Parathyroid adenoma (tissue), 2 donors: ENCODE data around the gene IMPG2.

Experiments used
- H2AFZ ChIP-seq: fragments of 300-600 bp; sonication (generic); one replicate; pipeline ENCODE4 v1.7.0; 2017; ENCODE audit warnings: antibody characterized with exemption, mild to moderate bottlenecking
- H3K27ac ChIP-seq: fragments of 300-600 bp; sonication (generic); one replicate; pipeline ENCODE4 v1.7.0; 2017
- H3K27me3 ChIP-seq: fragments of 300-600 bp; sonication (generic); one replicate; pipeline ENCODE4 v1.7.0; 2017; ENCODE audit warnings: low read length; ENCODE audit not compliant: control insufficient read depth, insufficient read depth
- H3K36me3 ChIP-seq: fragments of 300-600 bp; sonication (generic); one replicate; pipeline ENCODE4 v1.7.0; 2017; ENCODE audit warnings: low read length; ENCODE audit not compliant: control insufficient read depth, insufficient read depth
- H3K4me1 ChIP-seq: fragments of 300-600 bp; sonication (generic); one replicate; pipeline ENCODE4 v1.7.0; 2017; ENCODE audit warnings: control low read depth
- H3K4me2 ChIP-seq: fragments of 300-600 bp; sonication (generic); one replicate; pipeline ENCODE4 v1.7.0; 2017; ENCODE audit warnings: low read length
- H3K4me3 ChIP-seq: fragments of 300-600 bp; sonication (generic); one replicate; pipeline ENCODE4 v1.7.0; 2017; ENCODE audit warnings: low read depth, low read length
- H3K79me2 ChIP-seq: fragments of 300-600 bp; sonication (generic); one replicate; pipeline ENCODE4 v1.7.0; 2017; ENCODE audit warnings: control low read depth
- H3K9ac ChIP-seq: fragments of 300-600 bp; sonication (generic); one replicate; pipeline ENCODE4 v1.7.0; 2017; ENCODE audit warnings: mild to moderate bottlenecking
- H3K9me3 ChIP-seq: fragments of 300-600 bp; sonication (generic); one replicate; pipeline ENCODE4 v1.7.0; 2017; ENCODE audit warnings: low read length; ENCODE audit not compliant: control insufficient read depth
- TF ChIP-seq, protein P1 (sequence below): fragments of 300-600 bp; sonication (generic); IDR thresholded peaks from one replicate; pipeline ENCODE4 v1.7.0; 2017; ENCODE audit warnings: antibody characterized with exemption, mild to moderate bottlenecking
- donor health status: primary hyperparathyroidism.

Gene IMPG2

DNA sequence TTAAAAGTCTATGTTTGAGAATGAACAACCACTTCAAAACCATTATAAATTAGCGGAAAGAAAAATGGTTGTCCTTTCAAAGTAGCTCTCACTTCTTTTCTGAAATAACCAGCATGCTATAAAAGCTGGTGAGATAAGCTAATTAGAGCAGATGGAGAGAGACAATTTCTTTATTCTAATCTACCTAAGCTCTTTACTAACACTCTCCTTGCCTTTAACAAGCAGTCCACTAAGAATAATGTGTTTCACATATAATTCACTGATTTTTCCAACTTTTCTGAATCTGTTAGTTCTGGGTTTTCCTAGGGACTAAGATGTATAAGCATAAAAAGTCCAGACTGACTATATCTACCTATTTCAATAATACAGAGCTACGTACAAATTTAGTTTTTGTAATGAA lies at the start of gene IMPG2:
IMPG2 (minus strand) TSS at position 101 of the 400 bp plus-strand sequence. CDS start 203 bp downstream, outside the sequence.
- no peak within 1 kb of the TSS for H3K4me3 ChIP-seq
- no peak within 1 kb of the TSS for H3K27ac ChIP-seq
- TF ChIP-seq, protein P1, sequence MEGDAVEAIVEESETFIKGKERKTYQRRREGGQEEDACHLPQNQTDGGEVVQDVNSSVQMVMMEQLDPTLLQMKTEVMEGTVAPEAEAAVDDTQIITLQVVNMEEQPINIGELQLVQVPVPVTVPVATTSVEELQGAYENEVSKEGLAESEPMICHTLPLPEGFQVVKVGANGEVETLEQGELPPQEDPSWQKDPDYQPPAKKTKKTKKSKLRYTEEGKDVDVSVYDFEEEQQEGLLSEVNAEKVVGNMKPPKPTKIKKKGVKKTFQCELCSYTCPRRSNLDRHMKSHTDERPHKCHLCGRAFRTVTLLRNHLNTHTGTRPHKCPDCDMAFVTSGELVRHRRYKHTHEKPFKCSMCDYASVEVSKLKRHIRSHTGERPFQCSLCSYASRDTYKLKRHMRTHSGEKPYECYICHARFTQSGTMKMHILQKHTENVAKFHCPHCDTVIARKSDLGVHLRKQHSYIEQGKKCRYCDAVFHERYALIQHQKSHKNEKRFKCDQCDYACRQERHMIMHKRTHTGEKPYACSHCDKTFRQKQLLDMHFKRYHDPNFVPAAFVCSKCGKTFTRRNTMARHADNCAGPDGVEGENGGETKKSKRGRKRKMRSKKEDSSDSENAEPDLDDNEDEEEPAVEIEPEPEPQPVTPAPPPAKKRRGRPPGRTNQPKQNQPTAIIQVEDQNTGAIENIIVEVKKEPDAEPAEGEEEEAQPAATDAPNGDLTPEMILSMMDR: no peak
- no peaks in the 10 kb centered on the region for H3K4me1 ChIP-seq
- H3K36me3 ChIP-seq: no peaks in the 10 kb centered on the region
- H3K9ac ChIP-seq: no peak within 1 kb of the TSS
- H3K27me3 ChIP-seq: no peaks in the 10 kb centered on the region
- H3K4me2 ChIP-seq: no peak within 1 kb of the TSS
- no peak within 1 kb of the TSS for H2AFZ ChIP-seq
- no peaks in the 10 kb centered on the region for H3K79me2 ChIP-seq
- H3K9me3 ChIP-seq: no peaks in the 10 kb centered on the region

DNA sequence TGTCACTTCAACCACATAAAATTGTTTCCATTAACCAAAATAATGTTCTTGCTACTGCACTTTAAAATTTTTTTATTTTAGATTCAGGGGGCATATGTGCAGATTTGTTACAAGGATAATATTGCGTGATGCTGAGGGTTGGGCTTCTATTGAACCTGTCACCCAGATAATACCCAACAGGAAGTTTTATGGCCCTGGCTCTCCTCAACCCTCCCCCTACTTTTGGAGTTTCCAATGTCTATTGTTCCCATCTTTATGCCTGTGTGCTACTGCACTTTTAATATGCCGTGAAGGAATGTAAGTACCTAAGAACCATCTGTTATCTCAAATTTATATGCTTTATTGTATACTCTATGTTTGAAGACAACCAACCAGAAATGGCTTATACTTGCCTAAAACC lies 42.0 kb upstream of the IMPG2 start:
- H3K9me3 ChIP-seq: no peaks in the 10 kb centered on the region
- H3K4me1 ChIP-seq: no peaks in the 10 kb centered on the region
- H3K27me3 ChIP-seq: no peaks in the 10 kb centered on the region
- no peak overlapping the region for H3K27ac ChIP-seq
- TF ChIP-seq, protein P1: no peak
- no peak overlapping the region for H3K4me2 ChIP-seq
- H3K79me2 ChIP-seq: no peaks in the 10 kb centered on the region
- no peak overlapping the region for H3K9ac ChIP-seq
- H3K4me3 ChIP-seq: no peak overlapping the region
- no peak overlapping the region for H2AFZ ChIP-seq
- no peaks in the 10 kb centered on the region for H3K36me3 ChIP-seq

DNA sequence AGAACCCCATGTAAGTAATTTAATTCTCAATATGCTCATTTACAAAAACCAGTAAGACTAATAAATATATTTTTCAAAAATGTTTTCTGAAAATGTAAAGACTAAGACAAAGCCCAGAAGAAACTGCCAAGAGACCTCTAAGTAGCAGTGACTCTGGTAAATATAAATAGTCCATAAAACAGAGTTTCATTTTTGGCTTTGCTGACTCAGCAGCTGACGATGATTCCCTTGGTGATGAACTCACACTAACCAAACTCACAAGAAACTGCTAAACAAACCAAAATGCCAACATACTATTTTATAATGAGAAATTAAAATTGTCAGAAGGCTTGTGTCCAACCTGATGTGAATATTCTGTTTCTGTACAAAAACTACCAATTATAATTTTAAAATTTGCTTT lies 31.5 kb upstream of the IMPG2 start:
- no peak overlapping the region for H2AFZ ChIP-seq
- no peak overlapping the region for H3K4me2 ChIP-seq
- no peaks in the 10 kb centered on the region for H3K27me3 ChIP-seq
- TF ChIP-seq, protein P1: no peak
- no peaks in the 10 kb centered on the region for H3K79me2 ChIP-seq
- H3K9me3 ChIP-seq: no peaks in the 10 kb centered on the region
- H3K4me3 ChIP-seq: no peak overlapping the region
- peaks cover 2% of the 10 kb centered on the region for H3K36me3 ChIP-seq
- no peak overlapping the region for H3K27ac ChIP-seq
- H3K4me1 ChIP-seq: no peaks in the 10 kb centered on the region
- no peak overlapping the region for H3K9ac ChIP-seq

DNA sequence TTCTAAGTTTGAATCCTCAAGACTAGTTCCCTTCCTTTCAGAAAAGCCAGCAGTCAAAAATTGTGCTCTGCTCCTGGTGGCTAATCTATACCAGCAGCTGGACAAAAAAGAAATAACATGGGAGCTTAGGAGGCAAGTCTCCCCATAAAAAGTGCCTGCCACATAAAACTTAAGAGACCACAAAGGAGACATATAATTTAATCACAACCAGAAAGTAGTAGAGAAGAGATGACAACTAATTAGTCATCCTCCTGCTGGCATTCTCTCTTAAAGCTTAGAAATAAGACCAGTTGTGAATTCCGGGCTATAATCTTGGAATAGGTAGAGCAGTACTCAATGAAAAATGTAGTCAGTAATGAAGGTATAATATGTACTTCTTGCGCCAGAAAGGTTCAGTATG lies 20.2 kb upstream of the IMPG2 start:
- Histone ChIP-seq H3K4me3 (no peak overlapping the region), H3K9ac (no peak overlapping the region), H3K4me2 (no peak overlapping the region), H3K27ac (no peak overlapping the region), H3K27me3 (no peaks in the 10 kb centered on the region), H3K9me3 (no peaks in the 10 kb centered on the region), H3K4me1 (no peaks in the 10 kb centered on the region), H2AFZ (no peak overlapping the region), H3K79me2 (no peaks in the 10 kb centered on the region), H3K36me3 (no peaks in the 10 kb centered on the region)
- TF ChIP-seq, protein P1: no peak

DNA sequence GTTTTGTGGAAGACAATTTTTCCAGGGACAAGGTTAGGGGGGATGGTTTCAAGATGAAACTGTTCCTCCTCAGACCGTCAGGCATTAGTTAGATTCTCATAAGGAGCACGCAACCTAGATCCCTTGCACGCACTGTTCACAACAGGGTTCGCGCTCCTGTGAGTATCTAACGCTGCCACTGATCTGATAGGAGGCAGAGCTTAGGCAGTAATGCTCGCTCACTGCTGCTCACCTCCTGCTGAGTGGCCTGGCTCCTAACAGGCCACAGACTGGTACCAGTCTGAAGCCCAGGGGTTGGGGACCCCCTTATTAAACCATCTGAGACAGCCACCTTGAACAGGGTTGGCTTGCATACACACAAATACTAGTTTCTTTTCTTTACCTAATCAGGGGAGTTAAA lies 13.5 kb upstream of the IMPG2 start:
- H3K4me1 ChIP-seq: no peaks in the 10 kb centered on the region
- H3K36me3 ChIP-seq: no peaks in the 10 kb centered on the region
- H3K27ac ChIP-seq: no peak overlapping the region
- H3K79me2 ChIP-seq: no peaks in the 10 kb centered on the region
- H3K4me2 ChIP-seq: no peak overlapping the region
- no peak overlapping the region for H3K4me3 ChIP-seq
- H3K27me3 ChIP-seq: no peaks in the 10 kb centered on the region
- H2AFZ ChIP-seq: no peak overlapping the region
- TF ChIP-seq, protein P1: no peak
- H3K9ac ChIP-seq: no peak overlapping the region
- H3K9me3 ChIP-seq: no peaks in the 10 kb centered on the region
